ENCODE results near the gene GNA15. TPM values are rescaled to one million over a fixed set of nuclear protein-coding genes. Genes with fewer than 3 reads are reported as not detected.

Gene GNA15
- total RNA-seq, 6 experiments from 2014 or later, result 0.31 to 3.9 (median 0.83) TPM

- Histone ChIP-seq H3K4me1 (no peaks in the 10 kb centered on the region), H3K4me3 (no peak overlapping the region), H3K27ac (no peak overlapping the region), H3K9me3 (no peaks in the 10 kb centered on the region), H3K27me3 (no peaks in the 10 kb centered on the region), H3K36me3 (peaks cover 0 to 21% (median 3%) of the 10 kb centered on the region in 4 donors)
- ATAC-seq (no peak), DNase-seq (no peak)
- 88% methylated on average over 5 of the region's 28 CpGs for WGBS (ENCODE audit: insufficient coverage, low coverage, low lambda C conversion rate, missing lambda C conversion rate)
- TF ChIP-seq POLR2A (IDR thresholded peaks at IDR 0.05), result no peak
- TF ChIP-seq CTCF (IDR thresholded peaks at IDR 0.05), result no peak
- intact Hi-C loops (cut with DNase I), result no loop called here
Measured at GRCh38 chr19:3206216-3206953, 70.6 kb downstream of the GNA15 start.

GRCh38 chr19:3207461-3208242 lies 71.8 kb downstream of the GNA15 start:
- H3K4me3 ChIP-seq, result no peak overlapping the region
- peaks cover 0 to 21% (median 3%) of the 10 kb centered on the region in 4 donors for H3K36me3 ChIP-seq
- 86% methylated on average over 7 of the region's 43 CpGs for WGBS (ENCODE audit: insufficient coverage, low coverage, low lambda C conversion rate, missing lambda C conversion rate)
- H3K4me1 ChIP-seq, result no peaks in the 10 kb centered on the region
- DNase-seq (no peak), ATAC-seq (no peak)
- H3K27me3 ChIP-seq, result no peaks in the 10 kb centered on the region
- no peaks in the 10 kb centered on the region for H3K9me3 ChIP-seq
- intact Hi-C loops (cut with DNase I), result no loop called here
- TF ChIP-seq CTCF (IDR thresholded peaks at IDR 0.05) (no peak), POLR2A (IDR thresholded peaks at IDR 0.05) (no peak)
- no peak overlapping the region for H3K27ac ChIP-seq

GRCh38 chr19:3208317-3209207 lies 72.7 kb downstream of the GNA15 start:
- no peak overlapping the region for H3K27ac ChIP-seq
- H3K27me3 ChIP-seq, result no peaks in the 10 kb centered on the region
- intact Hi-C loops (cut with DNase I), result no loop called here
- no peaks in the 10 kb centered on the region for H3K4me1 ChIP-seq
- ATAC-seq, result no peak
- 96% methylated on average over 5 of the region's 33 CpGs for WGBS (ENCODE audit: insufficient coverage, low coverage, low lambda C conversion rate, missing lambda C conversion rate)
- DNase-seq, result no peak
- H3K4me3 ChIP-seq, result no peak overlapping the region
- H3K9me3 ChIP-seq, result no peaks in the 10 kb centered on the region
- TF ChIP-seq POLR2A (IDR thresholded peaks at IDR 0.05) (no peak), CTCF (IDR thresholded peaks at IDR 0.05) (no peak)
- peaks cover 0 to 21% (median 3%) of the 10 kb centered on the region in 4 donors for H3K36me3 ChIP-seq

- H3K27me3 ChIP-seq, result no peaks in the 10 kb centered on the region
- H3K36me3 ChIP-seq, result peaks cover 0 to 15% (median 3%) of the 10 kb centered on the region in 4 donors
- intact Hi-C loops (cut with DNase I), result no loop called here
- TF ChIP-seq POLR2A (IDR thresholded peaks at IDR 0.05) (no peak), CTCF (IDR thresholded peaks at IDR 0.05) (peak; percentile 32 to 57 (median 48))
- no peak overlapping the region for H3K4me3 ChIP-seq
- no peaks in the 10 kb centered on the region for H3K9me3 ChIP-seq
- no peak overlapping the region for H3K27ac ChIP-seq
- H3K4me1 ChIP-seq, result no peaks in the 10 kb centered on the region
- WGBS (ENCODE audit: insufficient coverage, low coverage, low lambda C conversion rate, missing lambda C conversion rate), result 35% methylated on average over 16 of the region's 20 CpGs
- ATAC-seq, result peak; percentile 68 to 86 (median 78)
- DNase-seq, result peak in 1 of 3 donors; percentile 50
Measured at GRCh38 chr19:3210347-3211017, 74.6 kb downstream of the GNA15 start.
